HG02840 (cell line): ENCODE measurements around the gene SMAD1.

Source experiments
- ATAC-seq: cut with Tn5 transposase; IDR thresholded peaks from one replicate; pipeline ENCODE4 v1.9.1; 2021; ENCODE audit warnings: mild to moderate bottlenecking, moderate library complexity, moderate number of reproducible peaks; ENCODE audit not compliant: unreplicated experiment, low FRiP score

Gene SMAD1

DNA sequence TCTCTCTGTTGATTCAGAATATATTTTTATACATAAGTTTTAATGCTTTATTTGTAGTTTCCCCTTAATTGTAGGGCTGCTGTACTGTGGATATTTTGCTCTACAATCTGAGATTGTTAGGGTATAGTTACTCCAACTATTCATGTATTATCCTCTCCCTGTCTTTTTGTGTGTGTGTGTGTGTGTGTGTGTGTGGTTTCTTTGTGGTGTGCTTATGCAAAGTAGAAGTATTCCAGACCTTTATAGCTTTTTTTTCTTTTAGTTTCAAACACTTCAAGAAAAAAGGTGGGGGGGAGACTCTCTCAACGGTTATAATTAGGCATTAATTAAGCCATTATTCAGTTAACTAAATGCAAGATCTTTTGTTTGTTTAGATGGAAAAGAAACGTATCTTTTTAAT lies 6.7 kb downstream of the SMAD1 start:
- no peak for ATAC-seq

DNA sequence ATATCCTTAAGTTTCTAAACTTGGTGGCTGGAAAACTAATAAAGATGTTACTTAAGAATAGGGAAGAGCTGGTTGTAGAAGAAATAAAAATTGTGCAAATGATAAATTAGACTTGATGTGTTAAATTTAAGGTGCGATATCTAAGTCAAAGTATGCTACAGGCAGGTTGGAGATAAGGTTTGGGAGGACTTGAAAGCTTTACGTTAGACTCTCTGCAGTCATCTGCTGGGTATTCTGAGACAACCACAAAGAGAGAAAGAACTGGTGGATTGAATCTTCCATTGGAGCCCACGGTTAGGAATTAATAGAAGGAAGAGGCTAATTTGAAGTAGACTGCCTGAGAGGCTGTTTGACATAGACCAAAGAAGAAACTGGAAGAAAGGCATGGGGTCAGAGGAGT lies 7.9 kb downstream of the SMAD1 start:
- no peak for ATAC-seq

- ATAC-seq, result no peak
Measured at GRCh38 chr4:145490361-145490760, 8.7 kb downstream of the SMAD1 start.

DNA sequence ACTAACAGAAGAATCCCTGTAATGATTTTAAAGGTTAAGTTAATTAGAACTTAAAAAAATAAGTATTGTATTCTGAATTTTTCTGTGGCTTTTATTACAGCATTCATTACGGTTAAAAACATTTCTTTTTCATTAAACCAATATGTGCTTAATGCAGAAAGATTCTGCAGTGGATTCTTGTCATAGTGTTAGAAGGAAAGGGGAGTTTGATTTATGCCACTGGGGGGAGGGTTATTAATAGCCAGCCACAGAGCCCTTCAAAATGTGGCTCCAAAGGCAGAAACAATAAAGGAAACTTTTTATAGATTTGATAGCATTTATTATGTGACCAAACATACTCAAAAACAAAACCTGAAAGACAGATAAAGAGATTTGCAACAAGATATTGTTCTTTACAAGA lies 9.1 kb downstream of the SMAD1 start:
- ATAC-seq, result no peak

DNA sequence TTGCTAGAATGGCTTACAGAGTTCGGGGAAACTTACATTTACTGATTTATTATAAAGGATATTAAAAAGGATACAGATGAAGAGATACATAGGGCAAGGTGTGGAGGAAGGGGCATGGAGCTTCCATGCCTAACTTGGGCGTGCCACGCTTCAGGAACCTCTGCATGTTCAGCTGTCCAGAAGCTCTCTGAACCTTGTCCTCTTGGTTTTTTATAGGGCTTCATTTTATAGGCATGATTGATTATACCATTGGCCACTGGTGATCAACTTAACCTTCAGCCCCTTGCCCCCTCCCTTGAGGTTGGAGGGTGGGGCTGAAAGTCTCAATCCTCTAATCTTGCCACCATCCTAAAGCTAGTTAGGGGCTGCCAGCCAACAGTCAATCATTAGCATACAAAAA lies 10.7 kb downstream of the SMAD1 start:
- ATAC-seq, result no peak

GRCh38 chr4:145493166-145493565 lies 11.5 kb downstream of the SMAD1 start:
- no peak for ATAC-seq

DNA sequence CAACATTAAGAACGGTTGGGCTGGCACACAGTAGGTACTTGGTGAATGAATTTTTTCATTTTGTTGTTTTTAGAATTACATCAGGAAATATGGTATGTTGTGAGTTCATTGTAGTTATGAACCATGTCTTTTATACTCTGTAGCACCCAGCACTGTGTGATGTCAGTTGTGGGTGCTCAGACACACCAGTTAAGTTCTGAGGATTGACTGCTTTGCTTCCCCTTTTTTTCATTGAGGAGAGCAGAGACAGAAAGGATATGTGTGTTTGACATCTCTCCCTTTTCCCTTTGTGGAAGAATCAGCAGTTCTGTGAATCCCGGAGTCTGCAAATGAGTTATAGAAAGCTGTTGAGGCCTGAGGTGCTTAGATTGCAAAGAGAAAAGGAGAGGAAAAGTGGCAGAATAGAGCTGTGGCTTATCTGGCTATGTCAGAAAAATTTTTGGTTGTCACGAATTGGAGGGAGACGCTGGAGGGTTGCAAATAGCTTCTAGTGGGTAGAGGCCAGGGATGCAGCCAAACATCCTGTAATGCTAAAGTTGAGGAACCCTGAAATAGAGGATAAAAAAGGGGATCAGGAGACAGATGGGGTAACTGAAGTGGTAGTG lies 13.1 kb downstream of the SMAD1 start:
- ATAC-seq, result no peak

GRCh38 chr4:145496292-145496691 lies 14.6 kb downstream of the SMAD1 start:
- ATAC-seq, result no peak

- no peak for ATAC-seq
Measured at GRCh38 chr4:145497199-145498149, 15.8 kb downstream of the SMAD1 start.

DNA sequence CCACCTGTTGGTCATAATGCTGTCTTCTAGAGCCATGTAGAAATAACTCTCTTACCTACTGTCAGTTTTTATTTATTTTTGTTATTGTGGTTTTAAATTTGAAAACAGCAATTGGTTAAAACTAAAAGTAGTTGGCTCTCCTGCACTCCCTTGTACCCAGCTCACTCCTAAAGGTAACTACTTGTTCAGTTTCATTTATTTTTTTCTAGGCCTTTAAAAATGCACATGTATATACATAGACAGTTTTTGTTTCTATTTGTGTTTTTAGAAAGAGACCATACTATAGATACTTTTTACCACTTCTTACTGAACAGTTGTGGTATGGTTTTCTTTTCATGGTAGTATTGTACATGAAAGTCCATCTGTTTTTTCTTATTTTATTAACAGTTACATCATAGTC lies 16.8 kb downstream of the SMAD1 start:
- ATAC-seq, result no peak

DNA sequence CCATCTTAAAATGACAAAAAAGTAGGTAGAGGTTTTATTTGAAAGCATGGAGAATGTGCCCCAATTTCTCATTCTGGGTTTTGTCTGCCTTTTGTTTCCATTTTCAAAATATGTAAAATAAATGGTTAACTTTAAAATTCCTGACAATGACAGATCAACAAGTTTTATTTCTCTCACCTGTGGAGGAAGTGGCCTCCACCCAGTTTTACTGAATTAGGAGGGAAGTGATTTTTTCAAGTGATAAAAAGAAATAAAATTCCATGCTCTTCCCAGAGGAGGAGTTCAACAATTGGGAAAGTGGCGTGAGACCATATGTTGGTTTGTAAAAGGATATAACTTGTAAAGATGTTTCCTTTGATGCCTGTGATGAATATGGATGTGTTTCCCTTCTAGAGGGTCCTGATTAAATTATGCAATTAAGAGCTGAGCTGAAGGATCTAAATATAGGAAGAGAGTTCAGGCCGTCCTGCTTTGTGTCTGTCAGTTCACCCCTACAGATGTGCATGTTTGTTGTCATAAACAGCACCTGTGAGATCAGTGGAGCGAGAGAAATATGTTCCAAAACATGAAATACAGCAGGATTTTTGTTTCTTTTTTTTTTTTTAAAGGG lies 19.5 kb downstream of the SMAD1 start:
- peak; percentile 63 for ATAC-seq

- ATAC-seq, result no peak
Measured at GRCh38 chr4:145502809-145503208, 21.2 kb downstream of the SMAD1 start.

- ATAC-seq, result no peak
Measured at GRCh38 chr4:145503486-145504072, 21.9 kb downstream of the SMAD1 start.

- ATAC-seq, result no peak
Measured at GRCh38 chr4:145505995-145506394, 24.3 kb downstream of the SMAD1 start.

DNA sequence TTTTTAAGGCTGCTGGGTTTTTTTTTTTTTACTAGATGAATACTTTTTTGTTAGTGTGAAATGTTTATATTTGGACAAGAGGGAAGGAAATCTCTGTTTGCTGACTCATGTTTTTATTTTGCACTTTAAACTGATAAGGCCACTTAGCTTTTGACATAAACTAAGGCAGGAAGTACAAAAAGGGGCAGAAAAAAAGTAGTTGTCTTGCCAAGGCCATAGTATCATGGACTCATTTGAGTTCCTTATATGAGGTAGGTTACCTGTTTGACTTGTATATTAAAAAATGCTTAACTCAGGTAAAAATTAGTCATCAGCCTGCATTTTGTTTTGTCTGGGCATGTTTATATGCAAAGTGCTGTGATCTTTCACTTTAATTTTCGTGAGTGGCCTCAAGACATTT lies 26.0 kb downstream of the SMAD1 start:
- ATAC-seq, result no peak

DNA sequence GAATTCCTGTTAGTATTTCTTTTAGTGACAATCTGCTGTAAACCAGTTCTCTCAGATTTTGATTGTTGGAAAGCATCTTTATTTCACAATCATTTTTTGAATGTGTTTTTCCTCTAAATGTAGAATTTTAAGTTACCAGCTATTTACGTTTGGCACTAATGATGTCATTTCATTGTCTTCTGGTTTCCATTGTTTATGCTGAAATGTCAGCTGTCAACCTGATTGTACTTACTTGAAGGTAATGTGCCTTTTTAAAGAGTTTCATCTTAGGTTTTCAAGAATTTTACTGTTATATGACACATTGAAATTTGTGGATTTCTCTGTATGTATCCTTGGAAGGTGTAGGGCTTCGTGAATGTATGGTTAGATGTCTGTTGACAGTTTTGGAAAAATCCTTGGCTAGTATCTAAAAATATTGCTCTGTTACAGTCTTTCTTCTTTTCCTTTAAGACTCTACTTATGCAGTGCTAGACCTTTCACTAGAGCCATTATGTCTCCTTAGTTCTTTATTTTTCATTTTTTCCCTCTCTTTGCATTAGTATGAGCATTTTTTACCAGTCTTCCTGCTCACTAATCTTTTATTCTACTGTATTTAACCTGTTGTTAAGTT lies 30.4 kb downstream of the SMAD1 start:
- ATAC-seq, result no peak

GRCh38 chr4:145513020-145513621 lies 31.5 kb downstream of the SMAD1 start:
- ATAC-seq, result no peak

- no peak for ATAC-seq
Measured at GRCh38 chr4:145520172-145520571, 38.5 kb downstream of the SMAD1 start.

DNA sequence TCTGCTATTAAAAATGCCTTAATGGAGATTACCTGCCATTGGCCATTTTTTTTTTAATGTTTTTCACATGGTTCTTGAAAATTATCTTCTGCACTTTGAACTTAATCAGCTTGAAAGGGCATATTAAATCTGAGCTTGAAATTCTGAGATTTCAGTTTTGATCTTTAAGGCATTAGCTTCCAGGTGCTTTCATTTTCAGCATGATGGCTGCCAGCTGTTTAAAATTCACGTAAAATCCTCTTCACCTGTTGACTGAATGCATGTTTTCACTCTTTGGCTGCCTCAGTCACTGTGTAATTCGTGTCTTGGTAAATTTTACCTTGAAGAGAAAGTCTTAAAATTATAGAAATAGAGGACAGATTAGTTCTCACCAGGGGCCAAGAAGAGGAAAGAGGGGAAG lies 39.6 kb downstream of the SMAD1 start:
- ATAC-seq, result no peak

DNA sequence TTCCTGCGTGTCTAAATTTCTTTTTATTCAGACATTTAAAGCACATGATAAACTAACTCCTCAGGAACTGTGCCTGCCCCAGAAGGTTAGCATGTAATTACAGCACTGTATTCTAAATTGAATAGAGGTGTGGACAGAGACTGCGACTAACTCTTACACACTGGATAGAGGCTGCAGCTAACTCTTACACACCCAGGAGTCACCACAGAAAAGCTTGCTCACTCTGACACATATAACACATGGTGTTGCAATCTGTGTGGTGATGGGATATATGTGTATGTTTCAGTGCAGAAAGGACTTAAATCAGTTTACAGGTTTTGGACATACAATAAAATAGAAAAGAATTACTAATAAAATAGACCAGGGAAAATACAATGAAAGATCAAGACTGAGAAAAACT lies 41.5 kb downstream of the SMAD1 start:
- no peak for ATAC-seq
